Neural cell (in vitro differentiated cells): ENCODE data around the gene GLB1L2. TPM values are rescaled to one million over a fixed set of nuclear protein-coding genes. Genes with fewer than 3 reads are reported as not detected.

Experiments
- H2AFZ ChIP-seq: fragments of 200-600, 300-800 bp; sonication (generic), shearing (Covaris generic); 2 replicates; pipeline ENCODE4 v1.6.0; 2014; ENCODE audit warnings: low read depth, mild to moderate bottlenecking, antibody characterized with exemption, low read length, moderate library complexity
- H3F3A ChIP-seq: fragments of 200-600 bp; shearing (Covaris generic); 2 replicates; pipeline ENCODE4 v1.6.1; 2016; ENCODE audit warnings: mild to moderate bottlenecking, moderate library complexity, mixed read lengths, antibody characterized with exemption, low read length; ENCODE audit not compliant: insufficient read depth, poor library complexity, severe bottlenecking
- H3K27ac ChIP-seq: fragments of 200-600, 300-800 bp; sonication (generic), shearing (Covaris generic); 2 replicates; pipeline ENCODE4 v1.5.1; 2014; ENCODE audit warnings: mild to moderate bottlenecking, low read length, moderate library complexity
- H3K27me3 ChIP-seq: fragments of 300-800, 200-600 bp; sonication (generic), shearing (Covaris generic); 2 replicates; pipeline ENCODE4 v1.6.0; 2014; ENCODE audit warnings: mild to moderate bottlenecking, low read depth, low read length, moderate library complexity; ENCODE audit not compliant: insufficient read depth
- H3K36me3 ChIP-seq: fragments of 300-800, 200-600 bp; sonication (generic), shearing (Covaris generic); 2 replicates; pipeline ENCODE4 v1.5.1; 2014; ENCODE audit warnings: mild to moderate bottlenecking, antibody characterized with exemption, low read length, moderate library complexity; ENCODE audit not compliant: insufficient read depth
- H3K4me2 ChIP-seq: fragments of 300-800, 200-600 bp; sonication (generic), shearing (Covaris generic); 2 replicates; pipeline ENCODE4 v1.6.0; 2014; ENCODE audit warnings: mild to moderate bottlenecking, low read length
- H3K4me3 ChIP-seq: fragments of 300-800, 200-600 bp; sonication (generic), shearing (Covaris generic); 2 replicates; pipeline ENCODE4 v1.5.1; 2014; ENCODE audit warnings: mild to moderate bottlenecking, low read length, moderate library complexity
- H3K79me2 ChIP-seq: fragments of 200-600 bp; shearing (Covaris generic); replicated peaks from 2 replicates; pipeline ENCODE4 v1.6.0; 2014; ENCODE audit warnings: mild to moderate bottlenecking, low read length, moderate library complexity; ENCODE audit not compliant: insufficient read depth
- H3K9ac ChIP-seq: fragments of 300-800, 200-600 bp; sonication (generic), shearing (Covaris generic); 2 replicates; pipeline ENCODE4 v1.6.1; 2016; ENCODE audit warnings: mild to moderate bottlenecking, low read length, mixed read lengths
- H3K9me2 ChIP-seq: fragments of 200-600 bp; shearing (Covaris generic); 2 replicates; pipeline ENCODE4 v1.6.1; 2016; ENCODE audit warnings: mild to moderate bottlenecking, low read length, mixed read lengths; ENCODE audit not compliant: insufficient read depth
- H3K9me3 ChIP-seq: fragments of 200-600, 300-800 bp; sonication (generic), shearing (Covaris generic); 2 replicates; pipeline ENCODE4 v1.6.1; 2016; ENCODE audit warnings: mild to moderate bottlenecking, mixed run types, low read length, moderate library complexity, mixed read lengths
- H4K20me1 ChIP-seq: fragments of 200-600 bp; shearing (Covaris generic); 2 replicates; pipeline ENCODE4 v1.6.1; 2016; ENCODE audit warnings: mild to moderate bottlenecking, mixed run types; ENCODE audit not compliant: insufficient read depth
- EP300 ChIP-seq: fragments of 450-650 bp; conservative IDR thresholded peaks from 2 replicates; pipeline ENCODE4 v1.6.1; 2014; ENCODE audit warnings: antibody characterized with exemption, mild to moderate bottlenecking, moderate library complexity; ENCODE audit not compliant: poor library complexity, severe bottlenecking
- EZH2 ChIP-seq: fragments of 200-600, 300-800 bp; shearing (Covaris generic), sonication (generic); IDR thresholded peaks from 2 replicates; pipeline ENCODE4 v1.6.1; 2014; ENCODE audit warnings: antibody characterized with exemption, low read length, borderline replicate concordance, mild to moderate bottlenecking; ENCODE audit not compliant: insufficient read depth, poor library complexity, severe bottlenecking
- MXI1 ChIP-seq: fragments of 450-650 bp; conservative IDR thresholded peaks from 2 replicates; pipeline ENCODE4 v1.6.1; 2014; ENCODE audit warnings: antibody characterized with exemption, mild to moderate bottlenecking; ENCODE audit not compliant: poor library complexity, severe bottlenecking
- POLR2AphosphoS5 ChIP-seq: IDR thresholded peaks from 2 replicates; pipeline ENCODE4 v1.6.1; 2012
- RAD21 ChIP-seq: fragments of 450-650 bp; conservative IDR thresholded peaks from 2 replicates; pipeline ENCODE4 v1.6.1; 2014; ENCODE audit warnings: antibody characterized with exemption, mild to moderate bottlenecking, moderate library complexity
- REST ChIP-seq: IDR thresholded peaks from 2 replicates; pipeline ENCODE4 v1.6.1; 2012; ENCODE audit warnings: borderline replicate concordance
- SMC3 ChIP-seq: fragments of 450-650 bp; conservative IDR thresholded peaks from 2 replicates; pipeline ENCODE4 v1.6.1; 2014; ENCODE audit warnings: antibody characterized with exemption, mild to moderate bottlenecking, moderate library complexity; ENCODE audit not compliant: poor library complexity
- TAF1 ChIP-seq: IDR thresholded peaks from 2 replicates; pipeline ENCODE4 v1.6.1; 2012; ENCODE audit warnings: low read depth
- polyA plus RNA-seq: library from polyadenylated mRNA; depleted of rRNA; stranded (reverse); fragments of >200 nt; gene quantifications from 2 replicates; pipeline ENCODE4 v1.2.3, GENCODE V29; 2014
- TF ChIP-seq, protein P1 (sequence below): fragments of 450-650 bp; IDR thresholded peaks from 2 replicates; pipeline ENCODE4 v1.5.1; 2014; ENCODE audit warnings: antibody characterized with exemption, mild to moderate bottlenecking, moderate library complexity; ENCODE audit not compliant: poor library complexity, severe bottlenecking

The GLB1L2 gene
- polyA plus RNA-seq, 1 donor from 2014 or later, result 1.6 TPM

- no peaks in the 10 kb centered on the region for H3K9me2 ChIP-seq
- no peak overlapping the region for H3K9ac ChIP-seq
- H3K27ac ChIP-seq, result no peak overlapping the region
- no peaks in the 10 kb centered on the region for H3K9me3 ChIP-seq
- TF ChIP-seq EP300 (no peak), SMC3 (no peak), TAF1 (no peak), EZH2 (no peak), MXI1 (no peak), RAD21 (no peak), POLR2AphosphoS5 (no peak), REST (no peak)
- TF ChIP-seq, protein P1, sequence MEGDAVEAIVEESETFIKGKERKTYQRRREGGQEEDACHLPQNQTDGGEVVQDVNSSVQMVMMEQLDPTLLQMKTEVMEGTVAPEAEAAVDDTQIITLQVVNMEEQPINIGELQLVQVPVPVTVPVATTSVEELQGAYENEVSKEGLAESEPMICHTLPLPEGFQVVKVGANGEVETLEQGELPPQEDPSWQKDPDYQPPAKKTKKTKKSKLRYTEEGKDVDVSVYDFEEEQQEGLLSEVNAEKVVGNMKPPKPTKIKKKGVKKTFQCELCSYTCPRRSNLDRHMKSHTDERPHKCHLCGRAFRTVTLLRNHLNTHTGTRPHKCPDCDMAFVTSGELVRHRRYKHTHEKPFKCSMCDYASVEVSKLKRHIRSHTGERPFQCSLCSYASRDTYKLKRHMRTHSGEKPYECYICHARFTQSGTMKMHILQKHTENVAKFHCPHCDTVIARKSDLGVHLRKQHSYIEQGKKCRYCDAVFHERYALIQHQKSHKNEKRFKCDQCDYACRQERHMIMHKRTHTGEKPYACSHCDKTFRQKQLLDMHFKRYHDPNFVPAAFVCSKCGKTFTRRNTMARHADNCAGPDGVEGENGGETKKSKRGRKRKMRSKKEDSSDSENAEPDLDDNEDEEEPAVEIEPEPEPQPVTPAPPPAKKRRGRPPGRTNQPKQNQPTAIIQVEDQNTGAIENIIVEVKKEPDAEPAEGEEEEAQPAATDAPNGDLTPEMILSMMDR, result no peak
- no peaks in the 10 kb centered on the region for H3K27me3 ChIP-seq
- H4K20me1 ChIP-seq, result no peaks in the 10 kb centered on the region
- H2AFZ ChIP-seq, result no peak overlapping the region
- no peaks in the 10 kb centered on the region for H3K36me3 ChIP-seq
- no peaks in the 10 kb centered on the region for H3F3A ChIP-seq
- H3K4me2 ChIP-seq, result no peak overlapping the region
- no peak overlapping the region for H3K4me3 ChIP-seq
- no peaks in the 10 kb centered on the region for H3K79me2 ChIP-seq
Measured at GRCh38 chr11:134313379-134313778, 18.4 kb upstream of the GLB1L2 start.

DNA sequence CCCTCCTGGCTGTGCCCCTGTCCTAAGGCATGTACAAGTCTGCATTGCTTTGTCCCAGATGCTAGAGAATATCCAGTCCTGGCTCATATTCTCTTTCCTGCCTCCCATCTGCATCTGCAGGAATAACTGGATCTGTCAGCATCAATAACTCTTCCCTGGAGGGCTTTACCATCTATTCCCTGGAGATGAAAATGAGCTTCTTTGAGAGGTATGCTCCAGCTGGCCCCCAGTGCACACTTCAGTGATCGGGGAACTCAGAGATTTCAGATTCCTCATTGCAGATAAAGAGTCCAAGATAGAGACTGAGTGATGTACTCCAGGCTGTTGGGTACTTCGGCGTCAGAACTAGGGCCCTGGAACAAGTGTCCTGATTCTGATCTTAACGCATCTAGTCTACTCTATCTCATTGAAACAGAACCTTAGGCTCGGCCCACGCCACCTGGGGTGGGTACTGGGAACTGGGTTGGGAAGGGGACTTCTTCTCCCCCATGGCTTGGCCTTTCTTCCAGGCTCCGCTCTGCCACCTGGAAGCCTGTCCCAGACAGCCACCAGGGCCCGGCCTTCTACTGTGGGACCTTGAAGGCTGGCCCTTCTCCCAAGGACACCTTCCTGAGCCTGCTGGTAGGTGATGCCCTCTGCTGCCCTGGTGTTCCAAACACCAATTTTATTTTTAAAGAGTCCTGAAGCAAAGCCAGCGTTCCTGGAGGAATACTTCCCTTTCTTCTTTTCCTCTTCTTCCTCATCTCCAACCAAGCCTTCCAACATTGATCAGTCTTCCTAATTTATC, 17.8 kb upstream of the GLB1L2 start:
- H3K9me2 ChIP-seq, result no peaks in the 10 kb centered on the region
- no peak overlapping the region for H3K4me3 ChIP-seq
- no peaks in the 10 kb centered on the region for H3K79me2 ChIP-seq
- H3F3A ChIP-seq, result no peaks in the 10 kb centered on the region
- no peaks in the 10 kb centered on the region for H3K36me3 ChIP-seq
- no peaks in the 10 kb centered on the region for H4K20me1 ChIP-seq
- no peak overlapping the region for H2AFZ ChIP-seq
- H3K27me3 ChIP-seq, result no peaks in the 10 kb centered on the region
- no peaks in the 10 kb centered on the region for H3K9me3 ChIP-seq
- H3K4me2 ChIP-seq, result no peak overlapping the region
- no peak overlapping the region for H3K9ac ChIP-seq
- TF ChIP-seq REST (no peak), MXI1 (no peak), EZH2 (no peak), RAD21 (no peak), EP300 (no peak), POLR2AphosphoS5 (no peak), TAF1 (no peak), SMC3 (no peak)
- TF ChIP-seq, protein P1, result no peak
- no peak overlapping the region for H3K27ac ChIP-seq
